ENCODE measurements around the gene TSHR. TPM values are rescaled to one million over a fixed set of nuclear protein-coding genes. Genes with fewer than 3 reads are reported as not detected.

TSHR gene
- polyA plus RNA-seq, 4 donors, result 0.01 to 0.81 (median 0.12) TPM; not detected in 1

DNA sequence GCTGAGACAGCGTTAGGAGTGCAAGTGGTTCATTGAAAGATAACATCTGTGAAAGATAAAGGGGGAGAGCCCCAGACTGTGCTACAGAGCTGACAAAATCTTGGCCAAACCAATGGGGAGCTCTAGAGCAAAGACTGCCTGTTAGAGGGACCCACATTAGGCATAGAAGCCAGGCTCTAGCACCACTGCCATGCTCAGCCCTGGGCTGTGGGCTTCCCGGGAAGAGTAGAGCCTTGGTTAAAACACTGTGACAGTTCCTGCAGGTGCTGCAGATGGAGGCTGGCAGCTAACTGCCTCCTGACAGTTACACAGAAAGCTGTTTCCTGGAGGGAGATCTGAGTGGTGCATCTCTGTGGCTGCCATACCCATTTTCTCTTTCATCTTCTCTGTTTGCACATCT is 23.0 kb downstream of the TSHR start:
- no peaks in the 10 kb centered on the region for H3K27me3 ChIP-seq (ENCODE audit: control insufficient read depth in 3 of 3, insufficient read depth in 3 of 3, low read length in 3 of 3)
- H3K4me3 ChIP-seq (ENCODE audit: low read depth in 1 of 3, low read length in 3 of 3), result no peak overlapping the region
- no peaks in the 10 kb centered on the region for H3K36me3 ChIP-seq (ENCODE audit: control insufficient read depth in 3 of 3, insufficient read depth in 2 of 3, low read depth in 1 of 3, low read length in 3 of 3)
- FAIRE-seq (no peak), DNase-seq (no peak)
- 40 to 56% (median 46%) methylated on average over 2 of the region's 2 CpGs for WGBS, 3 donors
- H3K4me1 ChIP-seq (ENCODE audit: control insufficient read depth in 3 of 3, insufficient read depth in 2 of 3, low read depth in 1 of 3, low read length in 2 of 3), result no peaks in the 10 kb centered on the region
- no peaks in the 10 kb centered on the region for H3K9me3 ChIP-seq (ENCODE audit: control insufficient read depth in 2 of 2, insufficient read depth in 1 of 2, low read depth in 1 of 2, low read length in 1 of 2)
- peak overlapping the region in 1 of 3 donors; percentile 21 for H3K27ac ChIP-seq (ENCODE audit: low read depth in 1 of 3, low read length in 2 of 3)

DNA sequence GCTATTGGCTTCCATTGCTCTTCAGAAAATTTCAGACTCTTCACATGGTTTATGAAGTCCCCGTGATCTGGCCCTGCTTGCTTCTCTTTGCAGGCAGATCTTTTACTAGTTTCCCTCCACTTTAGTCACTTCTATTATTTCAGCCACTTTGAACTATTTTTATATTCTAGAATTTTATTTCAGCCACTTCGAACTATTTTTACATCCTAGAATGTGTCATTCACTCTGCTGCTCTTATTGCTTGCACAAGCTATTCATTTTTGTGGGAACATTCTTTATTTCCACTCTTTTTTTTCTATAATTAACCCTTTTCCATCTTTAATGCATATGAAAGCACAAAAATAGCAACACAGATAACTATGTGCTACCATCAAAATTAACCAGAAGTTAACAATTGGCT is 24.5 kb downstream of the TSHR start:
- no peak overlapping the region for H3K4me3 ChIP-seq (ENCODE audit: low read depth in 1 of 3, low read length in 3 of 3)
- DNase-seq (no peak), FAIRE-seq (no peak)
- no peaks in the 10 kb centered on the region for H3K4me1 ChIP-seq (ENCODE audit: control insufficient read depth in 3 of 3, insufficient read depth in 2 of 3, low read depth in 1 of 3, low read length in 2 of 3)
- H3K36me3 ChIP-seq (ENCODE audit: control insufficient read depth in 3 of 3, insufficient read depth in 2 of 3, low read depth in 1 of 3, low read length in 3 of 3), result no peaks in the 10 kb centered on the region
- WGBS, 3 donors, result 79 to 86% (median 80%) methylated on average over 2 of the region's 2 CpGs
- no peak overlapping the region for H3K27ac ChIP-seq (ENCODE audit: low read depth in 1 of 3, low read length in 2 of 3)
- no peaks in the 10 kb centered on the region for H3K9me3 ChIP-seq (ENCODE audit: control insufficient read depth in 2 of 2, insufficient read depth in 1 of 2, low read depth in 1 of 2, low read length in 1 of 2)
- H3K27me3 ChIP-seq (ENCODE audit: control insufficient read depth in 3 of 3, insufficient read depth in 3 of 3, low read length in 3 of 3), result no peaks in the 10 kb centered on the region

DNA sequence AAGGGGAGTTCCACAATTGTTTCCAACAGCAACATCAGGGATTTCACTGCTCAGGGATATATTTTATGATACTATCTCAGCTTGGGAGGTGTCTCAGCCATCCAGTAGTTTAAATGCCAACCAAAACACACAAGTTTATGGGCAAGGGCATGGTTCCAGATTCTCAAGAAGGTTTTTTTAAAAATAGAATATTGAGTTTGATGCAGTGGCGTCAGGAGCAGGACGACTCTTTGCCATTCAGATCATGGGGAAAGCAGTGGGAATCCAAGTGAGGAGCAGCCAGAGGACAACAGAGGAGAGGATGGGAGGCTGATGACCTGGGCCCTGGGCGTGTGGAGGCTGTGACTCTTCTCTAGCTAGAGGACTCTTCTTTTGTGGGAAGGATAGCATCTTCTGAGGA is 25.7 kb downstream of the TSHR start:
- H3K36me3 ChIP-seq (ENCODE audit: control insufficient read depth in 3 of 3, insufficient read depth in 2 of 3, low read depth in 1 of 3, low read length in 3 of 3), result no peaks in the 10 kb centered on the region
- no peak for DNase-seq
- FAIRE-seq, result no peak

GRCh38 chr14:80981673-80982072 is 26.3 kb downstream of the TSHR start:
- Histone ChIP-seq H3K9me3 (ENCODE audit: control insufficient read depth in 2 of 2, insufficient read depth in 1 of 2, low read depth in 1 of 2, low read length in 1 of 2) (no peaks in the 10 kb centered on the region), H3K4me3 (ENCODE audit: low read depth in 1 of 3, low read length in 3 of 3) (no peak overlapping the region), H3K27ac (ENCODE audit: low read depth in 1 of 3, low read length in 2 of 3) (no peak overlapping the region), H3K27me3 (ENCODE audit: control insufficient read depth in 3 of 3, insufficient read depth in 3 of 3, low read length in 3 of 3) (peaks cover 0 to 2% (median 0%) of the 10 kb centered on the region in 3 donors), H3K36me3 (ENCODE audit: control insufficient read depth in 3 of 3, insufficient read depth in 2 of 3, low read depth in 1 of 3, low read length in 3 of 3) (no peaks in the 10 kb centered on the region), H3K4me1 (ENCODE audit: control insufficient read depth in 3 of 3, insufficient read depth in 2 of 3, low read depth in 1 of 3, low read length in 2 of 3) (no peaks in the 10 kb centered on the region)
- 81 to 93% (median 89%) methylated on average over 7 of the region's 7 CpGs for WGBS, 3 donors
- DNase-seq (no peak), FAIRE-seq (no peak)

More for the DNA sequence above, 25.7 kb downstream of the TSHR start:
- H3K9me3 ChIP-seq (ENCODE audit: control insufficient read depth in 2 of 2, insufficient read depth in 1 of 2, low read depth in 1 of 2, low read length in 1 of 2), result no peaks in the 10 kb centered on the region
- 70 to 86% (median 72%) methylated on average over 3 of the region's 3 CpGs for WGBS, 3 donors
- no peak overlapping the region for H3K4me3 ChIP-seq (ENCODE audit: low read depth in 1 of 3, low read length in 3 of 3)
- peaks cover 0 to 2% (median 0%) of the 10 kb centered on the region in 3 donors for H3K27me3 ChIP-seq (ENCODE audit: control insufficient read depth in 3 of 3, insufficient read depth in 3 of 3, low read length in 3 of 3)
- no peaks in the 10 kb centered on the region for H3K4me1 ChIP-seq (ENCODE audit: control insufficient read depth in 3 of 3, insufficient read depth in 2 of 3, low read depth in 1 of 3, low read length in 2 of 3)
- no peak overlapping the region for H3K27ac ChIP-seq (ENCODE audit: low read depth in 1 of 3, low read length in 2 of 3)

DNA sequence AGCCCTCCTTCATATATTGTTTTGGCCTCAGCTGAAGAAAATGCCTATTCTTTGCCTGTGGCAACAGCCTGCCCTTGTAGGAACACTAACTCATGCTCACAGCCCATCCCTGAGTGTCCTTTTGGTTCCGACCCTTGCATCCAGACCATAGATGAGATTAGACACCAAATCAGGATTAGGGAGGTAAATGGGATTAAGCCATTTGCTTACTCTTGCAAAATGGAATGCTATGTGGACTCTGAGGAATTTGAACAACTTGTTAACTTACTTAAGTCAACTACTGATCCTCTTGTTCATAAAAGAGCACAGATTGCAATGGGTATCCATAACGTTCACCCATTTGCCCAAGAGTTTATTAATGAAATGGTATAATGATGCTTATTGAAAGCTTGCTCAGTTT is 27.3 kb downstream of the TSHR start:
- no peak for FAIRE-seq
- WGBS, 3 donors, result 67 to 78% (median 77%) methylated on average over 2 of the region's 2 CpGs

GRCh38 chr14:80987235-80988032 is 32.0 kb downstream of the TSHR start:
- Histone ChIP-seq H3K36me3 (ENCODE audit: control insufficient read depth in 3 of 3, insufficient read depth in 2 of 3, low read depth in 1 of 3, low read length in 3 of 3) (no peaks in the 10 kb centered on the region), H3K27ac (ENCODE audit: low read depth in 1 of 3, low read length in 2 of 3) (no peak overlapping the region), H3K4me1 (ENCODE audit: control insufficient read depth in 3 of 3, insufficient read depth in 2 of 3, low read depth in 1 of 3, low read length in 2 of 3) (no peaks in the 10 kb centered on the region), H3K27me3 (ENCODE audit: control insufficient read depth in 3 of 3, insufficient read depth in 3 of 3, low read length in 3 of 3) (peaks cover 0 to 2% (median 0%) of the 10 kb centered on the region in 3 donors), H3K9me3 (ENCODE audit: control insufficient read depth in 2 of 2, insufficient read depth in 1 of 2, low read depth in 1 of 2, low read length in 1 of 2) (no peaks in the 10 kb centered on the region), H3K4me3 (ENCODE audit: low read depth in 1 of 3, low read length in 3 of 3) (no peak overlapping the region)
- 23 to 40% (median 25%) methylated on average over 6 of the region's 6 CpGs for WGBS, 3 donors
- FAIRE-seq (peak; percentile 44), DNase-seq (peak; percentile 75 to 76)

More for the DNA sequence above, 27.3 kb downstream of the TSHR start:
- H3K36me3 ChIP-seq (ENCODE audit: control insufficient read depth in 3 of 3, insufficient read depth in 2 of 3, low read depth in 1 of 3, low read length in 3 of 3), result no peaks in the 10 kb centered on the region
- H3K27ac ChIP-seq (ENCODE audit: low read depth in 1 of 3, low read length in 2 of 3), result no peak overlapping the region
- no peak overlapping the region for H3K4me3 ChIP-seq (ENCODE audit: low read depth in 1 of 3, low read length in 3 of 3)
- peaks cover 0 to 2% (median 0%) of the 10 kb centered on the region in 3 donors for H3K27me3 ChIP-seq (ENCODE audit: control insufficient read depth in 3 of 3, insufficient read depth in 3 of 3, low read length in 3 of 3)
- no peaks in the 10 kb centered on the region for H3K9me3 ChIP-seq (ENCODE audit: control insufficient read depth in 2 of 2, insufficient read depth in 1 of 2, low read depth in 1 of 2, low read length in 1 of 2)
- no peak for DNase-seq
- H3K4me1 ChIP-seq (ENCODE audit: control insufficient read depth in 3 of 3, insufficient read depth in 2 of 3, low read depth in 1 of 3, low read length in 2 of 3), result no peaks in the 10 kb centered on the region

- no peaks in the 10 kb centered on the region for H3K36me3 ChIP-seq (ENCODE audit: control insufficient read depth in 3 of 3, insufficient read depth in 2 of 3, low read depth in 1 of 3, low read length in 3 of 3)
- no peaks in the 10 kb centered on the region for H3K9me3 ChIP-seq (ENCODE audit: control insufficient read depth in 2 of 2, insufficient read depth in 1 of 2, low read depth in 1 of 2, low read length in 1 of 2)
- H3K4me3 ChIP-seq (ENCODE audit: low read depth in 1 of 3, low read length in 3 of 3), result no peak overlapping the region
- WGBS, 3 donors, result 40 to 59% (median 43%) methylated on average over 1 of the region's 1 CpG
- FAIRE-seq (no peak), DNase-seq (no peak)
- H3K27ac ChIP-seq (ENCODE audit: low read depth in 1 of 3, low read length in 2 of 3), result no peak overlapping the region
- peaks cover 0 to 2% (median 0%) of the 10 kb centered on the region in 3 donors for H3K27me3 ChIP-seq (ENCODE audit: control insufficient read depth in 3 of 3, insufficient read depth in 3 of 3, low read length in 3 of 3)
- no peaks in the 10 kb centered on the region for H3K4me1 ChIP-seq (ENCODE audit: control insufficient read depth in 3 of 3, insufficient read depth in 2 of 3, low read depth in 1 of 3, low read length in 2 of 3)
These were observed 32.8 kb downstream of the TSHR start for GRCh38 chr14:80988192-80988591.

- H3K4me1 ChIP-seq (ENCODE audit: control insufficient read depth in 3 of 3, insufficient read depth in 2 of 3, low read depth in 1 of 3, low read length in 2 of 3), result no peaks in the 10 kb centered on the region
- WGBS, 3 donors, result 64 to 73% (median 67%) methylated on average over 6 of the region's 6 CpGs
- no peak overlapping the region for H3K27ac ChIP-seq (ENCODE audit: low read depth in 1 of 3, low read length in 2 of 3)
- FAIRE-seq (no peak), DNase-seq (no peak)
- no peaks in the 10 kb centered on the region for H3K9me3 ChIP-seq (ENCODE audit: control insufficient read depth in 2 of 2, insufficient read depth in 1 of 2, low read depth in 1 of 2, low read length in 1 of 2)
- H3K4me3 ChIP-seq (ENCODE audit: low read depth in 1 of 3, low read length in 3 of 3), result no peak overlapping the region
- H3K36me3 ChIP-seq (ENCODE audit: control insufficient read depth in 3 of 3, insufficient read depth in 2 of 3, low read depth in 1 of 3, low read length in 3 of 3), result no peaks in the 10 kb centered on the region
- peaks cover 0 to 2% (median 1%) of the 10 kb centered on the region in 3 donors for H3K27me3 ChIP-seq (ENCODE audit: control insufficient read depth in 3 of 3, insufficient read depth in 3 of 3, low read length in 3 of 3)
These were observed 33.5 kb downstream of the TSHR start for GRCh38 chr14:80988735-80989429.
